Endothelial cell of umbilical vein (primary cell): ENCODE results near the gene FZD10.

ENCODE experiments used
- EZH2 ChIP-seq: IDR thresholded peaks from 2 replicates; pipeline ENCODE4 v1.6.1; 2012; ENCODE audit warnings: borderline replicate concordance, low read depth, mild to moderate bottlenecking, moderate library complexity, low read length, inconsistent platforms; ENCODE audit not compliant: severe bottlenecking
- FOS ChIP-seq: IDR thresholded peaks from 2 replicates; pipeline ENCODE4 v1.6.1; 2011; ENCODE audit warnings: mild to moderate bottlenecking, low read length, moderate library complexity, borderline replicate concordance; ENCODE audit not compliant: insufficient read depth
- JUN ChIP-seq: IDR thresholded peaks from 2 replicates; pipeline ENCODE4 v1.6.1; 2011; ENCODE audit warnings: borderline replicate concordance, low read depth; ENCODE audit not compliant: insufficient read length, insufficient read depth
- MAX ChIP-seq: IDR thresholded peaks from 2 replicates; pipeline ENCODE4 v1.6.1; 2011; ENCODE audit not compliant: insufficient read depth, insufficient read length
- POLR2A ChIP-seq: IDR thresholded peaks from 2 replicates; pipeline ENCODE4 v1.6.1; 2012; ENCODE audit warnings: low read depth, mild to moderate bottlenecking, control low read depth, low read length
- POLR2AphosphoS5 ChIP-seq: IDR thresholded peaks from 2 replicates; pipeline ENCODE4 v1.6.1; 2012; ENCODE audit warnings: low read depth, mild to moderate bottlenecking, control low read depth, low read length, moderate library complexity; ENCODE audit not compliant: insufficient read depth
- TF ChIP-seq, protein P1 (sequence below), 2 donors: IDR thresholded peaks; 1 replicate in 1 of 2; 2 replicates in 1 of 2; pipeline ENCODE4 v1.5.1; 2011; ENCODE audit warnings: low read length in 2 of 2, mild to moderate bottlenecking in 2 of 2, moderate library complexity in 2 of 2, control low read depth in 1 of 2, inconsistent platforms in 1 of 2, low read depth in 1 of 2; ENCODE audit not compliant: insufficient read depth in 1 of 2; ENCODE audit errors: extremely low read depth in 1 of 2

- TF ChIP-seq, protein P1, sequence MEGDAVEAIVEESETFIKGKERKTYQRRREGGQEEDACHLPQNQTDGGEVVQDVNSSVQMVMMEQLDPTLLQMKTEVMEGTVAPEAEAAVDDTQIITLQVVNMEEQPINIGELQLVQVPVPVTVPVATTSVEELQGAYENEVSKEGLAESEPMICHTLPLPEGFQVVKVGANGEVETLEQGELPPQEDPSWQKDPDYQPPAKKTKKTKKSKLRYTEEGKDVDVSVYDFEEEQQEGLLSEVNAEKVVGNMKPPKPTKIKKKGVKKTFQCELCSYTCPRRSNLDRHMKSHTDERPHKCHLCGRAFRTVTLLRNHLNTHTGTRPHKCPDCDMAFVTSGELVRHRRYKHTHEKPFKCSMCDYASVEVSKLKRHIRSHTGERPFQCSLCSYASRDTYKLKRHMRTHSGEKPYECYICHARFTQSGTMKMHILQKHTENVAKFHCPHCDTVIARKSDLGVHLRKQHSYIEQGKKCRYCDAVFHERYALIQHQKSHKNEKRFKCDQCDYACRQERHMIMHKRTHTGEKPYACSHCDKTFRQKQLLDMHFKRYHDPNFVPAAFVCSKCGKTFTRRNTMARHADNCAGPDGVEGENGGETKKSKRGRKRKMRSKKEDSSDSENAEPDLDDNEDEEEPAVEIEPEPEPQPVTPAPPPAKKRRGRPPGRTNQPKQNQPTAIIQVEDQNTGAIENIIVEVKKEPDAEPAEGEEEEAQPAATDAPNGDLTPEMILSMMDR (IDR thresholded peaks at IDR 0.05; ENCODE audit: extremely low read depth in 1 of 2, insufficient read depth in 1 of 2, low read depth in 1 of 2, low read length in 2 of 2) = no peak
- TF ChIP-seq MAX = no peak
- TF ChIP-seq POLR2AphosphoS5 = no peak
- no peak for TF ChIP-seq JUN
- TF ChIP-seq EZH2 = no peak
- no peak for TF ChIP-seq POLR2A
- TF ChIP-seq FOS = no peak
These were observed 37.5 kb upstream of the FZD10 start for GRCh38 chr12:130124605-130125244.
